HepG2 (cell line): Measurements from ENCODE around the gene SDC1. TPM values are rescaled to one million over a fixed set of nuclear protein-coding genes. Genes with fewer than 3 reads are reported as not detected.

Experiments used
- DDIT3 ChIP-seq: sonication (generic); formaldehyde crosslinking; IDR thresholded peaks from 2 replicates; pipeline ENCODE4 v1.4.0; 2020; ENCODE audit warnings: mild to moderate bottlenecking, missing genetic modification reagents
- GLI4 ChIP-seq: sonication (generic); formaldehyde crosslinking; IDR thresholded peaks from 2 replicates; pipeline ENCODE4 v1.5.1; 2020; ENCODE audit warnings: missing genetic modification reagents, mild to moderate bottlenecking, moderate library complexity, borderline replicate concordance
- MEF2D ChIP-seq: sonication (generic); formaldehyde crosslinking; IDR thresholded peaks from 2 replicates; pipeline ENCODE4 v1.5.1; 2020; ENCODE audit warnings: mild to moderate bottlenecking, missing genetic modification reagents
- MYPOP ChIP-seq: sonication (generic); formaldehyde crosslinking; IDR thresholded peaks from 2 replicates; pipeline ENCODE4 v1.8.1; 2023; ENCODE audit warnings: mild to moderate bottlenecking, moderate library complexity, missing genetic modification reagents
- NCOR1 ChIP-seq: fragments of 200-600 bp; sonication (generic); IDR thresholded peaks from 2 replicates; pipeline ENCODE4 v1.7.0; 2017; ENCODE audit warnings: antibody characterized with exemption, low read length, borderline replicate concordance
- SYNCRIP ChIP-seq: fragments of 200-400 bp; formaldehyde crosslinking; IDR thresholded peaks from 2 replicates; pipeline ENCODE4 v1.6.1; 2018; ENCODE audit warnings: mild to moderate bottlenecking, low read depth, low read length; ENCODE audit not compliant: insufficient read depth
- ZNF317 ChIP-seq: sonication (generic); formaldehyde crosslinking; IDR thresholded peaks from 2 replicates; pipeline ENCODE4 v1.5.0; 2020; ENCODE audit warnings: mild to moderate bottlenecking, missing genetic modification reagents
- ZNF569 ChIP-seq: sonication (generic); formaldehyde crosslinking; IDR thresholded peaks from 2 replicates; pipeline ENCODE4 v1.5.0; 2020; ENCODE audit warnings: mild to moderate bottlenecking, missing genetic modification reagents, moderate library complexity, borderline replicate concordance
- ZNF891 ChIP-seq: sonication (generic); formaldehyde crosslinking; IDR thresholded peaks from 2 replicates; pipeline ENCODE4 v1.5.0; 2020; ENCODE audit warnings: mild to moderate bottlenecking, missing genetic modification reagents
- polyA plus RNA-seq, 8 experiments: library from polyadenylated mRNA; depleted of rRNA in 3 of 8; stranded (reverse) in 7 of 8; unstranded in 1 of 8; fragments of >200 nt; fragmentation: Illumina TruSeq in 4 of 8; extraction: Trizol in 4 of 8; gene quantifications; 2 replicates each; pipeline versions ENCODE4 v1.2.1 to v1.2.3, GENCODE V29; 2011 to 2016; ENCODE audit warnings: low read depth in 4 of 8, missing spikeins in 1 of 8, mixed read lengths in 1 of 8; ENCODE audit not compliant: insufficient read depth in 1 of 8
- total RNA-seq, 5 experiments: library from RNA; depleted of rRNA; stranded (reverse); fragments of >200 nt; fragmentation: Illumina TruSeq; extraction: Trizol; gene quantifications; 2 replicates each; pipeline ENCODE4 v1.2.3, GENCODE V29; 2016; ENCODE audit warnings: low read depth in 1 of 5
- TF ChIP-seq, protein P1 (sequence below), 2 experiments: IDR thresholded peaks; 2 replicates each; pipeline ENCODE4 v1.6.1; 2011 to 2012; ENCODE audit warnings: low read length in 2 of 2, borderline replicate concordance in 1 of 2, low read depth in 1 of 2, mild to moderate bottlenecking in 1 of 2, moderate library complexity in 1 of 2
- TF ChIP-seq, protein P2 (sequence below): IDR thresholded peaks from 2 replicates; pipeline ENCODE4 v1.6.1; 2016

The SDC1 gene
- total and polyA plus RNA-seq, 2 of the 13 experiments (the other 11 are each of a cell fraction or from before 2014, with no cell fraction given): 108 to 119 TPM

DNA sequence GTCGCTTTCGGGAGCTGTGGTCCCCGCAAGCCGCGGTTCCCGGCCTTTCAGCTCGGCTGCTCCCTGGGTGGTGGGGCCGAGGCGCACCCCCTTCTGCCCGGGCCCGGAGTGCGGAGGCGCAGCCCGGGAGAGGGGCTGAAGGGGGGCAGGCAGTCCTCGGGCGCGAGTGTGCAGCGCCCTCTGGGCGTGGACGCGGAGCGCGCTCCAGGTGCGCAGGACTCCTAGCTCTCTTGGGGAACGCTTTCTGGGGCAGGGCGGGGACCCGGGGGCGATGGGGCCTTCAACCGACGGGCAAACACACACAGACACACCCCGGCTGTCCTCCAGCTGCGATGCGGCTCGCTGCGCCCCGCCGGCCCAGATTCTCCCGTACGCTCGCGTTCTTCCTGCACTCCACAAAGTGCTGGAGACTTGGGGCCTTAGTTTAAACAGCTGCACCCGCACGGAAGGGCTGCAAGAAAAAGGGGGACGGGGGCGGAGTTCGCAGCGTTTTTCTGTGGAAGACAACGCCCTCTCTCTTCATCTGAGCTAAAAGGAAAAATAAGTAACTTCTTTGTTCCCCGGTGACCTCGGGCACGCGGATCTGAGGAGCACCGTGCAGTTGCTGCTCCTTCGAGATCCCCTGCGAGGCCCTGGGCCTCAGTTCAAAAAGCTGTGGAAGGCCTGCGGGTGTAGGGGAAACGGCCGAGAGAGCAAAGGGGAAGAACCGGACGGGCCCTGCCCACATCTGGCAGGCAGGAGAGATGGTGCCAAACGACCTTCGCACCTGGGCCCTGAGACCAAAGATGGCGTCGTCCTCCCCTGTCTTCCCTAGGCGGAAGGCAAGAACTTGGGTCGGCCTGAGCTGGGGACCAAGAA is 593 bp upstream of the SDC1 start (continued):
- TF ChIP-seq, protein P1, sequence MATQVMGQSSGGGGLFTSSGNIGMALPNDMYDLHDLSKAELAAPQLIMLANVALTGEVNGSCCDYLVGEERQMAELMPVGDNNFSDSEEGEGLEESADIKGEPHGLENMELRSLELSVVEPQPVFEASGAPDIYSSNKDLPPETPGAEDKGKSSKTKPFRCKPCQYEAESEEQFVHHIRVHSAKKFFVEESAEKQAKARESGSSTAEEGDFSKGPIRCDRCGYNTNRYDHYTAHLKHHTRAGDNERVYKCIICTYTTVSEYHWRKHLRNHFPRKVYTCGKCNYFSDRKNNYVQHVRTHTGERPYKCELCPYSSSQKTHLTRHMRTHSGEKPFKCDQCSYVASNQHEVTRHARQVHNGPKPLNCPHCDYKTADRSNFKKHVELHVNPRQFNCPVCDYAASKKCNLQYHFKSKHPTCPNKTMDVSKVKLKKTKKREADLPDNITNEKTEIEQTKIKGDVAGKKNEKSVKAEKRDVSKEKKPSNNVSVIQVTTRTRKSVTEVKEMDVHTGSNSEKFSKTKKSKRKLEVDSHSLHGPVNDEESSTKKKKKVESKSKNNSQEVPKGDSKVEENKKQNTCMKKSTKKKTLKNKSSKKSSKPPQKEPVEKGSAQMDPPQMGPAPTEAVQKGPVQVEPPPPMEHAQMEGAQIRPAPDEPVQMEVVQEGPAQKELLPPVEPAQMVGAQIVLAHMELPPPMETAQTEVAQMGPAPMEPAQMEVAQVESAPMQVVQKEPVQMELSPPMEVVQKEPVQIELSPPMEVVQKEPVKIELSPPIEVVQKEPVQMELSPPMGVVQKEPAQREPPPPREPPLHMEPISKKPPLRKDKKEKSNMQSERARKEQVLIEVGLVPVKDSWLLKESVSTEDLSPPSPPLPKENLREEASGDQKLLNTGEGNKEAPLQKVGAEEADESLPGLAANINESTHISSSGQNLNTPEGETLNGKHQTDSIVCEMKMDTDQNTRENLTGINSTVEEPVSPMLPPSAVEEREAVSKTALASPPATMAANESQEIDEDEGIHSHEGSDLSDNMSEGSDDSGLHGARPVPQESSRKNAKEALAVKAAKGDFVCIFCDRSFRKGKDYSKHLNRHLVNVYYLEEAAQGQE (IDR thresholded peaks at IDR 0.05; ENCODE audit: borderline replicate concordance in 1 of 2, low read depth in 1 of 2, low read length in 2 of 2): no peak
- TF ChIP-seq NCOR1 (peak; percentile 15; the same call in 1 of the 2 replicates), ZNF569 (no peak), MYPOP (CRISPR knock-in tag) (peak; percentile 93), DDIT3 (CRISPR knock-in tag) (0 out of 2 replicates have a peak, but pooled peaks have one; percentile 8), SYNCRIP (no peak), MEF2D (CRISPR knock-in tag) (0 out of 2 replicates have a peak, but pooled peaks have one; percentile 21), ZNF317 (CRISPR knock-in tag) (peak; percentile 66; the same call in 1 of the 2 replicates), ZNF891 (CRISPR knock-in tag) (no peak; the same call in 1 of the 2 replicates), GLI4 (CRISPR knock-in tag) (0 out of 2 replicates have a peak, but pooled peaks have one; percentile 6)
- TF ChIP-seq, protein P2, sequence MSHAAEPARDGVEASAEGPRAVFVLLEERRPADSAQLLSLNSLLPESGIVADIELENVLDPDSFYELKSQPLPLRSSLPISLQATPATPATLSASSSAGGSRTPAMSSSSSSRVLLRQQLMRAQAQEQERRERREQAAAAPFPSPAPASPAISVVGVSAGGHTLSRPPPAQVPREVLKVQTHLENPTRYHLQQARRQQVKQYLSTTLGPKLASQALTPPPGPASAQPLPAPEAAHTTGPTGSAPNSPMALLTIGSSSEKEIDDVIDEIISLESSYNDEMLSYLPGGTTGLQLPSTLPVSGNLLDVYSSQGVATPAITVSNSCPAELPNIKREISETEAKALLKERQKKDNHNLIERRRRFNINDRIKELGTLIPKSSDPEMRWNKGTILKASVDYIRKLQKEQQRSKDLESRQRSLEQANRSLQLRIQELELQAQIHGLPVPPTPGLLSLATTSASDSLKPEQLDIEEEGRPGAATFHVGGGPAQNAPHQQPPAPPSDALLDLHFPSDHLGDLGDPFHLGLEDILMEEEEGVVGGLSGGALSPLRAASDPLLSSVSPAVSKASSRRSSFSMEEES (CRISPR knock-in tag): 0 out of 2 replicates have a peak, but pooled peaks have one; percentile 21
